Measurements from ENCODE around the gene LYZL4.
A peak's percentile ranks its signal among the peaks of the same experiment; 100 is the strongest.

LYZL4 gene, protein sequence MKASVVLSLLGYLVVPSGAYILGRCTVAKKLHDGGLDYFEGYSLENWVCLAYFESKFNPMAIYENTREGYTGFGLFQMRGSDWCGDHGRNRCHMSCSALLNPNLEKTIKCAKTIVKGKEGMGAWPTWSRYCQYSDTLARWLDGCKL

DNA sequence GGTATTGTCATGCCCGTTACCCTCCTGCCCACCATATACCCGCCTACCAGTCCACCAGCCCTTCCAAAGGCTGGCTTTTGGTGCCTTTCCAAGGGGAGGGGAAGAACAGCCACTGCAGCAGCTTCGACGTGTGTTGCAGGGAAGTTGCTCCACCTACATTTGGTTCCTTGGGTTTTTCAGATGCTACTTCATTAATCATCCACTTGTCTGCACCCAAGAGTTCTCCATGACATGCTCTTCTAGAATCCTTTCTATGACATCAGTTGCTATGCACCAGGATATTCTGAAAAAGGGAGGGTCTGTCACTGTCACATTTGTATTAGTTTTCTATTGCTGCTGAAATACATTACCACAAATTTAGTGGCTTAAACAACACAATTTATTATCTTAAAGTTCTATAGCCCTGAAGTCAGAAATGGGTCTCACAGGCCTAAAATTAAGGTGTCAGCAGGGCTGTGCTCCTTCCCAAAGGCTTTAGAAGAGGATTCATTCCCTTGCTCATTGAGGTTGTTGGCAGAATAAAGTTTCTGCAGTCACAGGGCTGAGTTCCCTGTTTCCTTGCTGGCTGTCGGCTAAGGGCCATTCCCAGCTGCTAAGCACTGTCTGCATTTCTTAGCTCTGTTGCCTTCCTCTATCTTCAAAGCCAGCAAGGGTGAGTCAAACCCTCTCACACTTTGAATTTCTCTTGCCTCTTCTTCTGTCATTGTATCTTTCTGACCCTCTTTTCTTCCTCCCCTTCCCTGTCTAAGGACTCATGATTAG, at the start of gene LYZL4:
Gene LYZL4, minus strand, starts transcription at position 241 of the 762 bp plus-strand sequence. CDS start 3,359 bp downstream, outside the sequence.
- DNase-seq (ENCODE audit: low spot score), result no peak

DNA sequence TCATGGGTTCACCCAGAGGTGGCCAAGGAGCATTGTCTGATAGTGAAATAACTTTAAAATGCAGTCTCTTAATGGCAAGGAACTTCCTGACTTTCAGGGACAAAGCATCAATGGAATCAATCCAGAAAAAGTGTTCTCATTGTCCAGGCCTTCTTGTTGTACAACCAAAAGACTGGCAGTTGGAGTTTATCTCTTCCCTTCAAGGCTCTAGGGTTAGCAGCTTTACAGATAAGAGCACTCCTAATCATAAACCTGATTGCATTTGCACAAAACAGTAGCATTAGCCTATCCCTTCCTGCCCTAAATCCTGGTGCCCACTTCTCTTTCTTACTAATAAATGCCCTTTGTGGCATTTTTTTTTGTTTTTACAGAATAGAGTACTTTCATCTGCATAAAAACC, 48.7 kb upstream of the LYZL4 start:
- DNase-seq (ENCODE audit: low spot score), result no peak

DNA sequence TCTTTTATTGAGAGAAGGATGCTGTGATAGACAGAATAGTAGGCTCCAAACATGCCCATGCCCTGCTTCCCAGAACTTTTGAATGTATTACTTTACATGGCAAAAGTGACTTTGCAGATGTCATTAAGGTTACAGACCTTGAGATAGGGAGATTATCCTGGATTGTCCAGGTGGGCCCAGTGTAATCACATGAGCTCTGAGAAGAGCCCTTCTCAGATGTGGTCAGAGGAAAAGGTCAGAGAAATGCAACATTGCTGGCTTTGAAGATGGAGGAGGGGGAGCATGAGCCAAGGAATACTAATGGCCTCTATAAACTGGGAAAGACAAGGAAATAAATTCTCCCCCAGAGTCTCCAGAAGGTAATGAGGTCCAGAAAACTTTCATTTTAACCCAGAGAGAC, 45.8 kb upstream of the LYZL4 start:
- DNase-seq (ENCODE audit: low spot score), result no peak

DNA sequence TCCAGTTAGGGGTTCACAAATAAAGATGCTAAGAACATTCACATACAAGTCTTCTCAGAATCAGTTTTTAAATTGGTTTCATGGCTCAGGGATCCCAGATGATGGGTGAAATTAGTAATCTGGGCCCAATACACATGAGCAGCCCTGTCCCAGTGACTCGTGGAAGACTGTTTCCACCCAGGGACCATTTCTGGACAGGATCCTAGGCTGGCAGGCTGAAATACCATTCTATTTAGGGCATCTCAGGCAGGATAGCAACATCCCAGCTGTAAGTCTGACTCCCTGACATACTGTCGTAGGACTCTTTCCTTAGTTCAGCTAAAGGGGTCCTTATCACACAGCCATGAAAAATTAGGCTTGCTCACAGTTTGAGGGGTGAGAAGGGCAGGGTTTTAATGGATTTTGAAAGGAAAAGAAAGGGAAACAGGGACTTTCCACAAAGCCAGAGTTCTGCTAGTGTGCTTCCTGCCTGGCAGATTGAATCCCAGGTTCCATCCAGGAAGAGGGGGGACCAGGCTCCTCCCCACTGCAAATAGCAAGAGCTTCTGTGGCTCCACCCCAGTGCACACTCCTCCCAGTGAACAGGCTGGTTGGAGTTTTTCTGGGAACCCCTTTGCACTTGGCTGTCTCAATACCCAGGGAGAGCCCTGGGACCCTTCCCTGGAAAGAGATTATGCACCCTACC, 41.3 kb upstream of the LYZL4 start:
- DNase-seq (ENCODE audit: low spot score), result no peak

DNA sequence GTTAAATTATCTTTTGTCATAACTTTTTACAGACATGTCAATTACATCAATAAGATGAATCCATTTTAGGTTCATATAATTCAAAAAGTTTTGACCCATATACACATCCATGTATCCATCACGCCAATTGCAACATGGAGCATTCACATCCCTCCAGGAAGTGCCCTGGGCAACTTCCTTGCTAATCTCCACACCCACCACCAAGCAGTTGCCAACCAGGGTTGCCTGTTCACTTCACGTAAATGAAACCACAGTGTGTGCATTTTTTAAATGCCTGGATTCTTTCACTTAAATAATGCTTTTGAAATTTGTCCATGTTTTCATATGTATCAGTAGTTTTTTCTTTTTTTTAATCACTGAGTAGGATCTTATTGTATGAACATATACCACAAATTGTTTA, 40.7 kb upstream of the LYZL4 start:
- no peak for DNase-seq (ENCODE audit: low spot score)

DNA sequence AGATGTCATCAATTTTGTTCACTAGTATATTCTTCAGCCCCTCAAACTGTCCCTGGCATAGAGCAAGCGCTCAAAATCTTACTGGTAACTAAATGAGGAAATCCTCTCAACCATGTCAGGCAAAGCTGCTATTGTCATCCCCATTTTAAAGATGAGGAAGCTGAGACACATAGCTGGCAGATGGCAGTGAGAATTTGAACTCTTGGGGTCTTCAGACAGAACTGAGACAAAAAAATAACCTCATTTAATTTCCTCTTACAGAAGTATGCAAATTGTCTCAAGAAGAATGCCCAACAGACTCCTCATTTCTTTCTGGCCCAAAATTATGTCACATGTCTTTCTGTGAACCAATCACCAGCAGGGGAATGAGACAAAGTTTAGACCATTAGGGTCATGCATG, 40.2 kb upstream of the LYZL4 start:
- no peak for DNase-seq (ENCODE audit: low spot score)

DNA sequence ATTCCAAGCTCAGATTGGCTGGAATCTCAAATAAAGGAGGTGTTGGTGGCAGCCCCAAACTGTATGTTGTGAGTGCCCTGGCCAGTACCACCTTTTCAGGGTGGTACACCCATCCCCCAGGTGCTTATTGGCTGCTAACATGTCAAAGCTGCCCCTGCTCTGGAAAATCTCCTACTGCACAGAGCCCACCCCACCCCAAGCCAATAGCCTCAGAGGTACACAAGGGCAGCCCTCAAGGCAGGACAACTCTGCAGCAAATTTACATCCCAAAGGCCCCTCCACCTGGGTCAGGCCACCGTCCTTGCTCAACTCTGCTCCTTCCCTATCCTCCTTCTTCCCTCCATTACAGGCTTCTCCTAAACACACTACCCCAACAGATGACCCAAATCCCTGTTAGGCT, 37.1 kb upstream of the LYZL4 start:
- DNase-seq (ENCODE audit: low spot score), result no peak

DNA sequence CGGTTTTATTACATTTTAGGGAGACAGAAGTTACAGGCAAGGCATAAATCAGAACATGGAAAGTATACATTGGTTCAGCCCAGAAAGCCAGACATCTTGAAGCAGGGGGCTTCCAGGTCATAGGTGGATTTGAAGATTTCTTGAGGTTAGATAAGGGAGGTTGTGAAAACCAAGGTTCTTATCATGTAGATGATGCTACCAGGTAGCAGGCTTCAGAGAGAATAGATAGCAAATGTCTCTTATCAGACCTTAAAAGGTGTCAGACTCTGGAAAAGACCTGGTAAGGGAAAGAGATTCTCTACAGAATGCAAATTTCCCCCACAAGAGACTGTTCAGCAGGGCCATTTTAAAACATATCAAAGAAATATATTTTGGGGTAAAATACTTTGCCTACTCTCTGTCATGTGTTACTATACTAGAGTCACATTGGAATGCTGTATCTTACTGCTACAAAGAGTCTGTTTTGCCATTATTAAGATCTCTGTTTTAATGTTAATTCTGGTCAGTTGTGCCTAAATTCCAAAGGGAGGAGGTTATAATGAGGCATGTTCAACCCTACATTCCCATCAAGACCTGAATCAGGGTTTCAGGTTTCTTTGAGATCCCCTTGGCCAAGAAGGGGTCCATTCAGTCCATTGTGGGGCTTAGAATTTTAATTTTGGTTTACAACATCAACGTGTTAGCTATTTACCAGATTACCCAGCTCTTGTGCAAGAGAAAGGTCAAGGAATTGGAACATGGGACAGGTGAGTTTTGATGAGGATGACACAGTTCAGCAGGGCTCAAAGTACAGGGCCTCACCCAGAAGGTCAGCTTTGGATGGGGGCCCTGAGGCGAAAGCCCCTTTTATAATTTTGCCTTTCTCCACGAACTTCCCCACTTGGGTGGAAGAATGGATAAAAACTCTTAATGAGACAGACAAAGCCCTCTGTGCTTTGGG, 36.0 kb upstream of the LYZL4 start:
- no peak for DNase-seq (ENCODE audit: low spot score)

DNA sequence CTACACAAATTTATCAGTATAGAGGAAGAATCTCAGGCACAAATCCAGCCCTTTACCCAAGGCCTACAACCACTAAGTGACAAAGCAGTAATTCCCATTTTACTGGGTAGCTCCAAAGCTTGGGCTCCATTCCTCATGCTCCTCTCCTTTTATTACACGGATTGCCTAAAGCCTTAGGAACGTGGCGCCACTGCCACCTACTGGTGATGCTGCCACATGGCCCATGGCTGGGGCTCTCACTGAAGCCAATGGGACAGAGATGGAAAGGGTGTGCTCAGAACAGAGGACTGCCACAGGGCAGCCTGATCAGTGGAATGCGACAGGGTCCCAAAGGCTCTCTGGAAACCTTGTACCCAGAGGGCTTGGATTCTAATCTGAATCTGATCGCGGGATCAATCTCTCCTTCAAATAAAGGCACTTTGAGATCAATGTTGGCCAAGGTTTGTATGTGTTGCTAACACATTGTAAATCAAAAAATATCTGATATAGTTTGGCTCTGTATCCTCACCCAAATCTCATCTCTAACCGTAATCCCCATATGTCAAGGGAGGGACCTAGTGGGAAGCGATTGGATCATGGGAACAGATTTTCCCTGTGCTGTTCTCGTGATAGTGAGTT, 33.5 kb upstream of the LYZL4 start:
- DNase-seq (ENCODE audit: low spot score), result peak; percentile 91

DNA sequence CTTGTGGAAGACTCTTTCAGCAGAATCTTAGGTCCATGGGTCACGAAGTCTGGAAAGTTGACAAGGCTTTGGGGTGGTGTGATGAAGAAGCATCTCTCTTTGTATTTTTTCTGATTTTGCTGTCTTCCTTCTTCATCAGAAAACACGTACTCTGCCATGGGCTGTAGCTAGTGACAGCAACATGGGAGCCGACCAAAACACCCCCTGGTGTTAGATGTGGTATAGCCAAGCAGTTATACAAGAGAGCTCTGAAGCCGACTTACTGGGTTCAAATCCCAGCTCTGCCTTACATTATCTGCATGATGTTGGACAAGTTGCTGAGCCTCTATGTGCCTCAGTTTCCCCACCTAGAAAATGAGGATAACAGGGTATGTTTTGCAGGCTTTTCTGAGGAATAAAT, 32.9 kb upstream of the LYZL4 start:
- DNase-seq (ENCODE audit: low spot score), result no peak

DNA sequence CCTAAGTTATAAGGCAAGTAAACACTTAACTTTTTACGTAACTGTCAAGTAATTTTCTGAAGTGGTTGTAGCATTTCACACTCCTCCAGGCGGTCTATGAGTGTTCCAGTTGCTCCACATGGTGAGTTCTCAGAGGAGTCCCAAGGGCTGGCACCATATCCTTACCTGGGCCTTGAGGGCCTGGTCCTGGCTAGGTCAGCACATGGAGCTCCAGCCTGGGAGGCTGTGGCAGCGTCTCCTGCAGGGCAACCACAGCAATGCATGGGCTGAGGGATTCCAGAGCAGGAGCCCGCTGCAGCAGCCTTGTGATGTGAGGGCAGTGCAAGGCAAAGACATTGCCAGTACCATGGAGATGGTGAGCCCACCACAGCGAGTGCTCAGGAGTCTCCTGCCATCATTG, 32.2 kb upstream of the LYZL4 start:
- no peak for DNase-seq (ENCODE audit: low spot score)

DNA sequence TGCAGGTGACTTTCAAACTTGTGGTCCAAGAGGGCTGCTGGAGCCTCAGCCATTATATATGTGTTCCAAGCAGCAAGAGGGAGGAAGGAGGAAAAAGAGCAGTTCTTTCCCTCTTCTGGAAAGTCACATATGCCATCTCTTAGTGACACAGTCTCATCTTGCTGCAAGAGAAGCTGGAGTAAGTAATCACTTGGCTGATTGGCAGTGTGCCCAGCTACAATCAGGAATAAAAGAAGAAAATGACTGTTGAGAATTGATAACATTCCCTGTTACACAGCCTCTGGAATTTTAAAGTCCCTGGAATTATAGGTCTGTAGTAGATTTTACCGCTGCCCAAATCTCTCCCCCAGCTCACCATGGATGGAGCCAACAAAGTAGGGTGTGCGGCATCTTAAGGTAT, 31.4 kb upstream of the LYZL4 start:
- no peak for DNase-seq (ENCODE audit: low spot score)

DNA sequence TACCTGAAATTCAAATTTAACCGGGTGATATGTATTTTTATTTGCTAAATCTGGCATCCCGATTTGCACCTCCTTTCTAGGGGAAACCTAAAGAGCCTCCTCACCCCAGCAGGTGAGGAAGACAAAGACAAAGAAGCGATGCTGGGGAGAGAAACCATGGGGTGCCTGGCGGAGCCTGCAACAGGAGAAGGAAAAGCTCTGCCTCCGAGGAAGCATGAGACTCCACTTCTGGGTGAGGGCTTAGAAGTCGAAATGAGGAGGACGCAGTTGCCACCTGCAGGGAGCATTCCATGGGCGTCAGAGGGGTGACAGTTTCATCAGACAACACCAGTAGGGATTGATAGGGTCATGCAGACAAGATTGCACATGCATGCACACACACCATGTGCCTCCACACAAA, 30.5 kb upstream of the LYZL4 start:
- no peak for DNase-seq (ENCODE audit: low spot score)

DNA sequence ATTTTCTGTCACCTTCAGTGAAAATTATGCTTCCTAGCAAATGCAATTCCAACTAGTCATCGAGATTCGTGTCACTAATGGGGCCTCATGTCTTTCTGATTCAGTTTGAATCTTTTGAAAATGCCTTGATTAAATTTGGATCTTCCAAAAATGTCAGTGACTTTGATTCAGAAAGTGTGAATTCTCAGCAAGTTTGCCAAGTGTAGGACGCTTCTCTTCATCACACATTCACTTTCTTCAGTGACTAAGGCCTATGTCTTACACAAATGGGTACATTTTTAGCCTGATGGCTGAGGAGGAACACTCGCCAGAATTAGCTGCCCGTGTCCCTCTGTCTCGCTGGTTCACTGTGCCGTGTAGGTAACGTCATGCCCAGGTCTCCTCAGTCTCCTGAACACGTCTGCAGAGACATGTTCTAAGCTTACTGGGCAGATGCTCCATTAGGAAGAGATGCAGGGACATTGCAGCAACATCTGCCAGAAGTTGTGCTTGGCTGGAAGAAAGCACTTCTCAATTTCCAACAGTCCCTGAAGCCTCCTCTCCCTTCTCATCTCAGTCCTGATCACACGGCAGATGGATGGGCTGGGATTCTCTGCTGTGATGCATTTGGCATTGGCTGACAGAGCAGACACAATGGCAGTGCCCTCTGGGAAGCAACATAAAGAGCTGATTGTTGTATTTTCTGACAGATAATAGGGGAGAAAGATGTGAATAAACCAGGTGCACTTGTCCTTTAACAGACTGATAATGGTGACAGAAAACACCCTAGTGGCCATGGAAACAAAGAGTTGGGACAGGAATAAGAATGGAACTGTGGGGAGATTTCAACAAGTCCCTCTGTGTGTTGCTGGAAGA, 29.1 kb upstream of the LYZL4 start:
- DNase-seq (ENCODE audit: low spot score), result no peak

DNA sequence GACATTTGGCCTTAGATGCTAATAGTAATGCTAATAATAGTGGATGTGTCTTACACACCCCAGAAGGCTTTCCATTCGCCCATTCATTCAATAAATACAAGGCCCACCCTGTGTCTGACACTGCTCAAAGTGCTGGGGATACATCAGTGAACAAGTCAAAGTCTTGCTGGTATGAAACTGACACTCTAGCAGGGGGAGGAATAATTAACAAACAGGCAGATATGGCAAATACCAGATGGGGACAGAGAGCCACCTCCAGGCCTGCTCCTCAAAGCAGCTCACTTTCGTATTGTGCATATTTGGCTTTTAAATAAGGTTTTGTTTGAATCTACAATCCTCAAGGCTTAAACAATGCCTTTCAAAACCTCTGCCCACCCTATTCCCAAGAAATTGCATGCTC, 28.3 kb upstream of the LYZL4 start:
- no peak for DNase-seq (ENCODE audit: low spot score)

DNA sequence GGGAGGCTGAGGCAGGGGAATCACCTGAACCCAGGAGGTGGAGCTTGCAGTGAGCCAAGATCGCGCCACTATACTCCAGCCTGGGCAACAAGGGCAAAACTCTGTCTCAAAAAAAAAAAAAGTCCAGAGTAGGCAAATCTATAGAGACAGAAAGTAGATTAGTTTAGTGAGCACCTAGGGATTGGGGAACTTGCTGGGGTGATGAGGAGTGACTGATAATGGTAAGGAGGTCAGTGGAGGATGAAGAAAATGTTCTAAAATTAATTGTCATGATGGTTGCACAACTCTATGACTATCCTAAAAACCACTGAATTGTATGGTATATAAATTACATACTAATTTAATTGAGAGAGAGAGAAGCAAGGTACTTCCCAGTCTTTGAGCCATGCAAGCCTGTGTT, 27.8 kb upstream of the LYZL4 start:
- no peak for DNase-seq (ENCODE audit: low spot score)

DNA sequence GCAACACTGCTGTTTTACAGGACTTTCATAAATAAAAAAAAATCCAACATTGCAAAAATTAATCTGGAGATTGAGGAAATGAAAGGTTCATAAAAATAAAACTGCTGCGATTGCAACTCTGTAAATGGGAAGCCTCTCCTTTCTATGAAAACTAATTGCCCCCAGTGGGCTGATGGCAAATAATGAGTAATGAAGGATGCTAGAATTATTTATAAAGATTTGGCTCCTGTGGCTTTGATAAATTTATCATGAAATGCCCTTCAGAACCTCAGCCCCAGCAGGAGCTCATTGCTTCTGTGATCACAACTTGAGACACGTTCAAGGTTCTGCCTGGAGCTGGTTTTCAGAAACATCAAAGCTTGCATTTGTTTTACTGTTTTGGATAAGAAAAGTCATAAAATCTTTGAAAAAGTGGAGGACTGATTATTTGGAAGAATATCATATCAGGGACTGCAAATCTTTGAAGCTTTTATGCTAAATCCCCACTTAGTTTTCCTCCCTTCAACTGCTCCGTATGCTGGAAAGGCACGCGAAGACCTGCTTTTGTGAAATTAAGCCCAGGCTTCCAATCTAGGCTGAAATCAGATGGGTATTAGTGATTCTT, 24.5 kb upstream of the LYZL4 start:
- no peak for DNase-seq (ENCODE audit: low spot score)

DNA sequence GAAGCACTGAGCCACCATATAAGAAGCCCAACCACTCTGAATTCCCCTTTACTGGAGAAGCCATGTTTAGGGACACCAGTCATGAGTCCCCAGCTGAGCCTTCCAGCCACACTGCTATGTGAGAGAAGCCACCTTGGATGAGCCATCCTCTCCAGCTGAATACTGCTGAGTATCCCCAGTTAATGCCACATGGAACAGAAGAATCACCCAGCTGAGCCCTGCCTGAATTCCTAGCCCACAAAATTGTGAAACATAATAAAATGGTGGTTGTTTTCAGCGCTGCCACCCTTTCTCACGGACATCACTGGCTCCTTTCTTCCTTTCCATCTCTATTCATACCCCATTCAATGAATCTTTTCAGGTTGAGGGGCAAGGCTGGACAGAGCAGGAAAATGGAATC, 22.1 kb upstream of the LYZL4 start:
- no peak for DNase-seq (ENCODE audit: low spot score)

DNA sequence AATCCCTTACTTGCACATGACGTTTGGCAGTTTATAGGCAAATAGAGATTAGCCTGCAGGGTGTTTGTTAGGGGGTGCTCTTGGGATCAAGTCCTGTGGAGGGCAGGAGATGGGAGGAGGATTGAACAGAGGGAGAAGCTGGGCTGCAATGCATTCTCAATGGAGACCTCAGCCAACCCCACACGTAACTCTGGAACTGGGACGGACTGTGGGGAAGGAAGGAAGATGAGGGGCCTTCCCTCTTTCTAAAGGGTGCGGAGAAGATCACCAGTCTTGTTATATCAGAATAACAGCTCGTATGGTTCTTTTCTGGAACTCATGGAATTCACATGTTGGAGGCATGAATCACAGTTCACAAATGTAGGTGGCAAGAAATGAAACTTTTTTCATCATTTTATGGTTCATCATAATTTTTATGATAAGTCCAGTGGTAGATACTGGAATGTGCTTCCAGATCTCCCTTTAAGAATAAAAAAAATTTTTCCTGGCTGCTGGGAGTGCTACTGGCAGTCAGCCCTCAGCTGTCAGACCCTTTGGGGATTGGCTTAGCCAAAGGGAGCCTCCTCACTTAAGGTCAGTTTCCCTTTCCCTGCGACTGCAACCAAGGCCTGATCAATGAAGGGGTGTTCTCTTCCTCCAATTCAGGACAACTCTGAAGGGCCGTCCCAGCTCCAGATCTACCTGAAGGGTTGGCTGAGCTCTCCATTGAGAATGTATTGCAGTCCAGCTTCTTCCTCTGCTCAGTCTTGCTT, 20.5 kb upstream of the LYZL4 start:
- no peak for DNase-seq (ENCODE audit: low spot score)

DNA sequence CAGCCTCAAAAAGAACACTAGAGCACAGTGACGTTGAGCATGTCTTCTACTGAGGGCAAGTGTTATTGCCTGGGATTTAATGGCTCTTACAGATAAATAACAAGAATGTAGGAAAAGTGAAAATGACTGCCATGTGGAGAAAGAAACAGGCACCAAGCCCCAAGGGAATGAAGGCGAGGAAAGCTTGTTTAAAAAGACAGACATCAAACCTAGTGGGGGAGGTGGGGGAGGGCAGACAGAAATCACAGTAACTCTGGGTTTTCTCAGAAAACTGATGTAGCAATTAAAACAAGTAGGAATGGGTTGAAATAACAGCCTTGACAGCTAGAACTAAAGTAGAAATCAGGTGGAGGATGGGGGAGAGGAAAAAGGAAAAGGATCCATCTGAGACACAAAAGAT, 18.4 kb upstream of the LYZL4 start:
- no peak for DNase-seq (ENCODE audit: low spot score)
